ENCODE results near the gene MIER3.

The MIER3 gene

GRCh38 chr5:56893251-56893951, 58.5 kb downstream of the MIER3 start:
- no peak for DNase-seq (ENCODE audit: low read depth)

- DNase-seq (ENCODE audit: low read depth) = no peak
Observed at GRCh38 chr5:56881571-56881970, 70.4 kb downstream of the MIER3 start.

DNA sequence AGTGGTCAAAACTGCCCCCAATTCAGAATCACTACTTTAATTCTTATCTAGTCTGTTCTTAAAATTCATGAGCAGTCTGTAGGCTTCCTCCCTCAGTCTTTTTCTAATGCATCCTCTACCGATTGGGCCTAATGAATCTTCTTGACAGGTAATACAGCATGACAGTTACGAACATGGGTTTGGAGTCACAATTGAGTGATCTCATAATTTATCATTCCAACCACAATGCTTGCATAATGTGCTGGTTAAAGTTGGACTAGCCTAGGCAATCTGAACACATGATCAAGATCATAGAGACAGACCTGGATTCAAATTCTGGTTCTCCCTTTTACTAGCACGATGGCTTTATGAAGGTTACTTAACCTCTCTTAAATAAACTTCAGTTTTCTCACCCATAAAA, 75.6 kb downstream of the MIER3 start:
- DNase-seq (ENCODE audit: low read depth) = no peak

DNA sequence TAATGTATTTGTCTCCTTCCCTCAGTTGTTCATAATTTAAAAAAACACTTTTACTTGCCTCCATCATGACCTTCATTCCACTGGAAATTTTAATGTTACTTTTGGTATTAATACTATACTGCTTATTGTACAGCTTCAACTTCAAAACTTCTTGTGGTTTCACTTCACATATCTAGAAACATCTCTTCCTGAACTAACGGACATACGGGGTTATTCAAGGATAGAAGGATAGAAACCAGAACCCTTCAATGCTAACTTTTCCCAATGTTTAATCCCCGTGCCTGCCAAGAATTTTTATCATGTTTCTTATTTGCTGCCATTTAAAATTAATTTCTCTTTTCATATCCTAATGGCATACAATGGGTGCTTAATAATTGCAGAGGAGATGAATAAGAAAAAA, 78.9 kb downstream of the MIER3 start:
- DNase-seq (ENCODE audit: low read depth) = no peak

DNA sequence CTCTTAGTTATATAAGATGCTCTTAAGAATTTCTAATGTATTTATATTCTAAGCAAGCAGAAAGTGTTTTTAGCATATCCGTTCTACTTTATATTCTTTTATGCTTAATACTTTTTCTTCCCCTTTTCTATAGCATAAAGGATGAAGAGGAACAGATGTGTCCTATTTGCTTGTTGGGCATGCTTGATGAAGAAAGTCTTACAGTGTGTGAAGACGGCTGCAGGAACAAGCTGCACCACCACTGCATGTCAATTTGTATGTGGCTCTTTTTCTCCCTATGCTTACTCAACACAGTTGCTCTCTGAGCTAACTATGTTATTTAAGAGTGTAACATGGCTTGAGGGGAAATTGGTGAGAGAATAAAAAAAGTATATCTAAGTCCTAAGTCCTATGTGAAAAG, 80.1 kb downstream of the MIER3 start:
- no peak for DNase-seq (ENCODE audit: low read depth)
